Kidney tubule cell (primary cell): ENCODE data around the gene MOK.
"Not testable (repeated sequence)": the region's sequence is repeated elsewhere in the genome, so short reads cannot be mapped to it uniquely, and the experiment has no call there.

Experiments used
- DNase-seq: peaks from one replicate; pipeline ENCODE4 v3.0.0-alpha.2; 2018; ENCODE audit warnings: low spot score

The MOK gene

GRCh38 chr14:102248121-102248520 is 56.8 kb downstream of the MOK start:
- DNase-seq = no peak

DNA sequence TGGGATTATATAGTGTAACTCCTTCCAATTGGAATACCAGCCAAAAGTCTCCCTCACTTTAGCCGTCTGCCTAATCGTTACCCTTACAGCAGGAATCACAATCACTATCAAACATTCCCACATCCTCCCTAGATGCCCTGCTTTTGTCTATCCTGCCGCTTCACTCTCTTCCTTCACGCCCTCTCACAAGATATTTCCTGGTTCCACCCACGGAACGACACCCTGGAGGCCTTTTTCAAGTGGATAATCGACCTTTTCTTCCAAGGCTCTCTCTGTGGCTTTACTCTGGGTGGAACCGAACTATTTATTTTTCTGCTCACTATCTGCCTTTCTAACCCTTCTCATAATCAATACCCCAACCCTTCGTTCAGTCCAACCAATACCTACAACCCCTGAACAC is 58.9 kb downstream of the MOK start:
- no peak for DNase-seq

DNA sequence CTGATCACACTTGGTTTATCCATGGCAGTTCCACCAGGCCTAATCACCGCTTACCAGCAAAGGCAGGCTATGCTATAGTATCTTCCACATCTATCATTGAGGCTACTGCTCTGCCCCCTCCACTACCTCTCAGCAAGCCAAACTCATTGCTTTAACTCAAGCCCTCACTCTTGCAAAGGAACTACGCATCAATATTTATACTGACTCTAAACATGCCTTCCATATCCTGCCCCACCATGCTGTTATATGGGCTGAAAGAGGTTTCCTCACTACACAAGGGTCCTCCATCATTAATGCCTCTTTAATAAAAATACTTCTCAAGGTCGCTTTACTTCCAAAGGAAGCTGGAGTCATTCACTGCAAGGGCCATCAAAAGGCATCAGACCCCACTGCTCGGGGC is 61.2 kb downstream of the MOK start:
- DNase-seq = not testable (repeated sequence)

GRCh38 chr14:102241147-102241546 is 63.8 kb downstream of the MOK start:
- no peak for DNase-seq

DNA sequence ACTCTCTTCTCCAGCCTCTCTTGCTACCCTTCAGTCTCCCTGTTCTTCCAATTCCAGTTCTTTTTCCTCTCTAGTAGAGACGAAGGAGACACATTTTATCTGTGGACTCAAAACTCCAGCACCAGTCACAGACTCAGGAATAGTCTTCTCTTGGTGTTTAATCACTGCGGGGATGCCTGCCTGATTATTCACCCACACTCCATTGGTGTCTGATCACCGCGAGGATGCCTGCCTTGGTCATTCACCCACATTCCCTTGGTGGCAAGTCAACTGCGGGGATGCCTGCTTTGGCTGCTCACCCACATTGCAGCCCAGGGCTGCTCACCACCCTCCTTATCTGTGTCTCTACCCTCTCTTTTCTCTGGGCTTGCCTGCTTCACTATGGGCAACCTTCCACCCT is 64.5 kb downstream of the MOK start:
- not testable (repeated sequence) for DNase-seq

GRCh38 chr14:102239231-102239630 is 65.7 kb downstream of the MOK start:
- no peak for DNase-seq

GRCh38 chr14:102238766-102239165 is 66.2 kb downstream of the MOK start:
- no peak for DNase-seq

DNA sequence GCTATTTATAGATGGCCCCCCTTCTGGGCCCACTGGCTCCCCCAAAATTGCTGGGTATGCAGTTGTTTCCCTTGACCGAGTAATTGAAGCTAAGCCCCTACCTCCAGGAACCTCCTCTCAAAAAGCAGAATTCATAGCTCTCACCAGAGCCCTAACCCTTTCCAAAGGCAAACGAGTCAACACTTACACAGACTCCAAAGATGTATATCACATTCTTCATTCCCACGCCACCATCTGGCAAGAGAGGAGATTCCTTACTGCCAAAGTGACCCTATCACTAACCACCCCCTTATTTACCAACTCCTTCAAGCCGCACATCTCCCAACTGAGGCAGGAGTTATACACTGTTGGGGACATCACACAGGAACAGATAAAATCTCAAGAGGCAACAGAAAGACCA is 66.8 kb downstream of the MOK start:
- no peak for DNase-seq

GRCh38 chr14:102236026-102236425 is 68.9 kb downstream of the MOK start:
- DNase-seq = no peak

DNA sequence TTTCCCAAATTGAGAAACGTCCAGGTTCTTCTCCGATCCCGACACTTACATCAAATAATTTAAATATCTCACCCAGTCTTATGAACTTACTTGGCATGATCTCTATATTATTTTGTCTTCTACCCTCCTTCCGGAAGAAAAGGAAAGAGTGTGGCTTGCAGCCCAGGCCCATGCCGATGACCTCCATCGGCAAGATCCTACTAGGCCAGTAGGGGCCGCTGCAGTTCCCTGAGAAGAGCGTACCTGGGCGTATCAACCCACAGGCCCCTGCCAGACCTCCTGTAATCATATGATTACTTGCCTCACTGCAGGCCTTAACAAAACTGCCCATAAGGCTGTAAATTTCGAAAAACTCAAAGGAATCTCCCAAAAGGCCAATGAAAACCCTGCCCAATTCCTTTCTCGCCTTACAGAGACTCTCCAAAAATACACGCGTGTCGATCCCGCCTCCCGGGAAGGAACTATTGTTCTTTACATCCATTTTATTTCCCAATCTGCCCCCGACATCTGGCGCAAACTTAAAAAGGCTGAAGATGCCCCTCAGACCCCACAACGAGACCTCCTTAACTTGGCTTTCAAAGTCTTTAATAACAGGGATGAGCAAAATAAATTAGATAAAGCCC is 69.6 kb downstream of the MOK start:
- peak; percentile 84 for DNase-seq

DNA sequence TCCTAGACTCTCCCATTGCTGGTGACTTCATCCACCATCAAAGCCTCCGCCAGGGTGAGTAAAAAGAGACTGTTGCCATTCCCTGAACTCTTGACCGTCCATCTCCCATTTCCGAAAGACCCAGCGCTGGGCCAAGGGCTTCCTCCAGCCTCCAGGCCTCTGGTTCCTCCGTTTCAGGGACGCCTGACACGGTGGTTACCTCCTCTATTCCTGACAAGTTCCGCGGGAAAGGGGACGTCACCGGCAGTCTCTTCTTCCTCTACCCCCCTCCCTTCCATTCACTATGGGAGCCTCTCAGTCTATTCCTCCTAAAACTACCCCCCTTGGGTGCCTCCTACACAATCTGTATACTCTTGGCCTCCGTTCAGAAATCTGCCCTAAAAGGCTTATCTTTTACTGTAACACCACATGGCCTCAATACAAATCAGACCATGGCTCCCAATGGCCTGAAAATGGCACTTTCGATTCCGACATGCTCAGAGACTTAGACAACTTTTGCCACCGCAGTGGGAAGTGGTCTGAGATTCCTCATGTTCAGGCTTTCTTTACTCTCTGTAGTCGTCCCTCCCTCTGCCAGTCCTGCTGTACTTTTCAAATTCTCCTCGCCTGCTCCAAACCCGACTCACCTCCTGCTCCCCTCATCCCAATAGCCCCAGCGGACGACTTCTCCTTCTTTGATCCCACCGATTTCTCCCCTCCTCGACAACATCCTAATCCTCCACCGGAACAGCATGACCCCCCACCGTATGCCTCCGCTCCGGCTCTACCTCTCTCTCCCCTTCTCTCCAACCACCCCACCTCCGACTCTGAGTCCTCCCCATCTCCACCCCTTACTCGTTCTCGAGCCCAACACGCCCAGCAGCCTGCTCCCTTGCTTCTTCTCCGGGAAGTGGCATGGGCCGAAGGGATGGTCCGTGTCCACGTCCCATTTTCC is 70.4 kb downstream of the MOK start:
- no peak for DNase-seq

DNA sequence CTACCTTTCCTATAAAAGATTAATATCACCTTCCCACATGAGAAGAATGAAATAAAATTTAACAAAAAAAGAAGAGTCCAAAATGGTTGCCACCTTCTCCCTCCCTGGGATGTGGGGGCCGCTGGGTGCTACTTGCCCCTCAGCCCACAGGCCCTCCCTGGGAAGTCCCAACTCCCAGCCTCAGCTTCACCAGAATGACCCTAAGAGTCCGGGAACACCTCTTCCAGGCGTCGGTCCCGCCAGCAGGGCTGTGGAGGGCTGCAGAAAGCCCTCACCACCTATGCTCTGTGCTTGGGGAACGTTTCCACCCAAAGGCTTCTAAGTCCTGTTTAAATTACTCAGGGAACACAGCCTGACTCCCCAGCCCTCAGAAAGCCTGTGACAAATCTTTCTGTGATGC is 71.9 kb downstream of the MOK start:
- no peak for DNase-seq

DNA sequence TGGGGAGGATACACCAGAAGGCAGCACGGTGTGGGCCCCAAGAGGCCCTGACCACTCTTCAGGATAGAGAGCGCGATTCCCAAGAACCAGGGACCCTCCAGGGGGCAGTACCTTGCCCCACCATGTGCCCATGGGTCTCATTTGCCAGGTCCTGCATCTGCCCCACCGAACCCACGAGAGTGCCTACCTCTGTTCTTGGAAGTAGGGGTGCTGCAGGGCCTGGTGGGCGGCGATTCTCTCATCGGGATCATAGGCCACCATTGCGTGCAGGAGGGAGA is 72.7 kb downstream of the MOK start:
- no peak for DNase-seq

DNA sequence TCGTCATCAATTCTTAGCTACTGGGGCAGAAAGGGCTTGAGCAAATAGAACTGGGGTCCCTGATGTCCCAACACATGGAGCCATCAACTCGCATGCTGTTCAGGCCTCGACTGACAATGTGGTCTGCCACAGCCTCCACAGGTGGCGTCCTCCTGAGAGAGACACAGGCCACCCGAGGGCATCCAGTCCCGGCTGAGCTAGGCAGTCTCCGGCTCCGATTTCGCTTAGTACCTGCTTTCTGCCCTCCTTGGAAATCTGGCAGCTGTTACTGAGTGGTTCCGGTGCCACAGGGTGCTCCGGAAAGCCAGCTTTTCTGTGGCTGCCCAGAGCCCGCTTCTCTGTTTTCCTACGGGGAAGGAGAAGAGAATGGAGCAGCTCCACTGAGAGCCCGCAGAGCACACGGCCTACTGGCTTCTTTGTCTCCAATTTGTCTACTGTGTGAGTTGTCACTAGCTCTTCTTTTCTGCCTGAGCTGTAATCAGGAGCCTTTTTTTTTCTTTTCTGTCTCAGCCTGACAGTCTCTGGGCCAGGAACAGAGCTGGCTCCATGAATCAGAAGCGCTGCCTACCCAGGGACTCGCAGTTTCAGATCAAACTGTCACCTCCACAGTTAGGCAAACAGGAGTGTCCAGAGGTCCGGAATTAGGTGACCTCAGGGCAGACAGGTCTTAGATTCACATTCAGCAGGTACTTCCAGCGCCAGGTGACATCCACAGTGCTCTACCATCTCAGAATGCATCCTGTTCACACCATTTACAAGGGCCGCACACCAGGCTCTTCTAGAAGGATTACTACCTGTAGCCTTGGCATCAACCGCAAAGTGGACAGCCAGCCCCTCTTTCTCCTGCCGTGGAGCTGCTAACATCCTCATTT is 73.3 kb downstream of the MOK start:
- no peak for DNase-seq

DNA sequence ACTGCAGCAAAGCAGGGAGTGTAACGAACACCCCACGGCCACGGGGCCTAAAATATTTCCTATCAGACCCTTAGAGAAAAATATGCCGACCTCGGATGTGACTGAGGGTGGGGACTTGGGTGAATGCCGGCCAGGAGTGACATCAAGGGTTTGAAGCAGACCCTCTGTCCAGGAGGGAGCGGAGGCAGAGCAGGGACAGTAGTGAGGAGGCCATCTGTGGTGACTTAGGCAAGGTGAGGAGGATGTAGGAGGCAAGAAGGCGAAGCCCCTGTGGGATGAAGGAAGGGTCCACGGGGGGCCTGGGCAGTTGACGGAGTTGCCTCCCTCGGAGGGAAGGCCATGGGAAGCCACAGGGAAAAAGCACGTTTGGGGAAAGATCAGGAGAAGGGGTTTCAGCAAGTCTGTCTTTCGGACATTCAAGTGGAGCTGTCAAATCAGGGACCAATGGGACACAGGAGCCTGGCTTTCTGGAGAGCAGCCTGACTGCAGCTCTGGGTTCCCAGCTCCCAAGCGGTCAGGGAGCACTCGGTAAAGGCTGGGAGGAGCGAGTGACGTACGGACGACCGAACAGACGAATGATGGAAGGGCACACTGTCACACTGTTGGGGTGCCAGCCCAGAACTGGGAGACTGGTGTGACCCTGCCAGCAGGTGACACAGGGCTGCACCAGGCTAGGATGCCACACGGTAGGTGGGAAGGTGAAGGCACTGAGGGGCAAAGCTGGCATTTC is 74.3 kb downstream of the MOK start:
- DNase-seq = no peak

DNA sequence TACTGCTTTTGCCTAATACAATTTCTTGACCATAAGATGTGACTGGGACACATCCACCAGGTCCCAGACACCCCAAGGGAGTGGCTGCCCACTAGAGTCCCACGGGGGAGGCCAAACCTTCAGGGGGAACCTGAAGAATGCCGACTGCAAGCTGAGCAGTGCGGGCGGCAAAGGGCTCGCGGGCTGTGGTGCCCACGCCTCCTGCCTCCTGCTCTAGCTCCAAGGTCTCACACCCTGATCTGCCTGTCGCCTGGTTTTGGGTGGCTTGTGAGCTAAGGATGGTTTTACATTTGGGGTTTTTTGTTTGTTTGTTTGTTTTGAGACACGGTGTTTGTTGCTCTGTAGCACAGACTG is 75.2 kb downstream of the MOK start:
- no peak for DNase-seq

- DNase-seq = no peak
These were observed 75.8 kb downstream of the MOK start for GRCh38 chr14:102229071-102229738.

- no peak for DNase-seq
These were observed 77.6 kb downstream of the MOK start for GRCh38 chr14:102227184-102227964.

- no peak for DNase-seq
These were observed 78.4 kb downstream of the MOK start for GRCh38 chr14:102226356-102227125.

- DNase-seq = no peak
These were observed 79.0 kb downstream of the MOK start for GRCh38 chr14:102225936-102226335.
